Astrocyte (in vitro differentiated cells and primary cell): ENCODE data around the gene STX3. TPM values are rescaled to one million over a fixed set of nuclear protein-coding genes. Genes with fewer than 3 reads are reported as not detected.

Source experiments
- DNase-seq: peaks from one replicate; pipeline ENCODE4 v3.0.0-alpha.2; 2010; ENCODE audit warnings: low read depth
- FAIRE-seq: peaks from 2 replicates; lab custom pipeline; 2011; peaks lifted over from hg19 to GRCh38; lab: Jason Lieb, UNC
- H2AFZ ChIP-seq: 2 replicates; pipeline ENCODE4 v1.6.0; 2012; ENCODE audit warnings: low read depth, low read length, inconsistent platforms
- H3K27ac ChIP-seq: 2 replicates; pipeline ENCODE4 v1.5.1; 2011; ENCODE audit warnings: low read depth, low read length, inconsistent platforms
- H3K27me3 ChIP-seq: 2 replicates; pipeline ENCODE4 v1.6.0; 2011; ENCODE audit warnings: low read length, inconsistent platforms; ENCODE audit not compliant: insufficient read depth
- H3K36me3 ChIP-seq: 2 replicates; pipeline ENCODE4 v1.5.1; 2011; ENCODE audit warnings: low read length, inconsistent platforms; ENCODE audit not compliant: insufficient read depth
- H3K4me1 ChIP-seq: 2 replicates; pipeline ENCODE4 v1.5.1; 2011; ENCODE audit warnings: low read length, inconsistent platforms; ENCODE audit not compliant: insufficient read depth
- H3K4me2 ChIP-seq: 2 replicates; pipeline ENCODE4 v1.6.0; 2012; ENCODE audit warnings: low read length, inconsistent platforms
- H3K4me3 ChIP-seq: 2 replicates; pipeline ENCODE4 v1.5.1; 2011; ENCODE audit warnings: low read depth, mild to moderate bottlenecking, low read length, inconsistent platforms; ENCODE audit not compliant: insufficient read depth
- H3K79me2 ChIP-seq: 2 replicates; pipeline ENCODE4 v1.6.0; 2012; ENCODE audit warnings: mild to moderate bottlenecking, low read length, inconsistent platforms; ENCODE audit not compliant: insufficient read depth
- H3K9ac ChIP-seq: 2 replicates; pipeline ENCODE4 v1.6.0; 2012; ENCODE audit warnings: mild to moderate bottlenecking, low read length, inconsistent platforms
- H3K9me3 ChIP-seq: 2 replicates; pipeline ENCODE4 v1.5.1; 2012; ENCODE audit warnings: low read depth, mild to moderate bottlenecking, low read length, inconsistent platforms; ENCODE audit not compliant: insufficient read depth
- H4K20me1 ChIP-seq: 2 replicates; pipeline ENCODE4 v1.6.0; 2012; ENCODE audit warnings: low read length, inconsistent platforms; ENCODE audit not compliant: insufficient read depth
- H3K27ac Mint-ChIP-seq: one replicate; pipeline ENCODE4 v1.8.0; 2021; ENCODE audit warnings: mild to moderate bottlenecking, mixed read lengths; ENCODE audit not compliant: unreplicated experiment
- H3K27me3 Mint-ChIP-seq: one replicate; pipeline ENCODE4 v1.8.0; 2021; ENCODE audit warnings: low read depth, mixed read lengths; ENCODE audit not compliant: unreplicated experiment
- H3K36me3 Mint-ChIP-seq: one replicate; pipeline ENCODE4 v1.8.0; 2021; ENCODE audit warnings: low read depth, mixed read lengths; ENCODE audit not compliant: unreplicated experiment
- H3K4me1 Mint-ChIP-seq: one replicate; pipeline ENCODE4 v1.8.0; 2021; ENCODE audit warnings: low read depth, mixed read lengths; ENCODE audit not compliant: unreplicated experiment
- H3K4me3 Mint-ChIP-seq: one replicate; pipeline ENCODE4 v1.8.0; 2021; ENCODE audit warnings: mild to moderate bottlenecking, moderate library complexity, mixed read lengths; ENCODE audit not compliant: unreplicated experiment
- H3K9me3 Mint-ChIP-seq: one replicate; pipeline ENCODE4 v1.8.0; 2021; ENCODE audit warnings: mild to moderate bottlenecking, mixed read lengths; ENCODE audit not compliant: unreplicated experiment
- CTCF ChIP-seq: IDR thresholded peaks from 2 replicates; pipeline ENCODE4 v1.5.1; 2011; ENCODE audit warnings: low read depth, mild to moderate bottlenecking, inconsistent platforms, low read length, moderate library complexity; ENCODE audit not compliant: insufficient read depth
- EZH2 ChIP-seq: IDR thresholded peaks from 2 replicates; pipeline ENCODE4 v1.6.1; 2012; ENCODE audit warnings: mild to moderate bottlenecking, low read length, inconsistent platforms; ENCODE audit not compliant: insufficient read depth
- total RNA-seq: library from RNA; stranded (reverse); gene quantifications from 2 replicates; pipeline ENCODE4 v1.2.1, GENCODE V29; 2021

The STX3 gene
- total RNA-seq, 1 donor from 2014 or later = 61.2 TPM

GRCh38 chr11:59770319-59770718, 15.1 kb downstream of the STX3 start:
- no peaks in the 10 kb centered on the region for H3K4me1 ChIP-seq
- TF ChIP-seq EZH2 (no peak), CTCF (no peak)
- DNase-seq = no peak
- H3K9ac ChIP-seq = no peak overlapping the region
- H3K27me3 Mint-ChIP-seq = no peaks in the 10 kb centered on the region
- H3K27ac ChIP-seq = no peak overlapping the region
- H3K79me2 ChIP-seq = peaks cover 32% of the 10 kb centered on the region
- H3K36me3 Mint-ChIP-seq = peaks cover 5% of the 10 kb centered on the region
- peaks cover 24% of the 10 kb centered on the region for H3K4me1 Mint-ChIP-seq
- no peak for FAIRE-seq
- H2AFZ ChIP-seq = no peak overlapping the region
- H3K4me2 ChIP-seq = no peak overlapping the region
- H3K27ac Mint-ChIP-seq = peak overlapping the region; percentile 55
- H3K27me3 ChIP-seq = no peaks in the 10 kb centered on the region
- H3K4me3 ChIP-seq = no peak overlapping the region
- H3K36me3 ChIP-seq = peaks cover 2% of the 10 kb centered on the region
- H3K4me3 Mint-ChIP-seq = no peak overlapping the region
- H3K9me3 Mint-ChIP-seq = no peaks in the 10 kb centered on the region
- peaks cover 73% of the 10 kb centered on the region for H4K20me1 ChIP-seq
- no peaks in the 10 kb centered on the region for H3K9me3 ChIP-seq

- Histone ChIP-seq H3K27ac (no peak overlapping the region), H3K4me3 (no peak overlapping the region), H3K4me1 (peaks cover under 1% of the 10 kb centered on the region), H2AFZ (no peak overlapping the region), H3K9me3 (no peaks in the 10 kb centered on the region), H3K27me3 (no peaks in the 10 kb centered on the region), H3K9ac (no peak overlapping the region), H3K79me2 (peaks cover 32% of the 10 kb centered on the region), H3K36me3 (peaks cover 2% of the 10 kb centered on the region), H4K20me1 (peaks cover 68% of the 10 kb centered on the region), H3K4me2 (no peak overlapping the region)
- Mint-ChIP-seq H3K4me1 (peaks cover 27% of the 10 kb centered on the region), H3K4me3 (no peak overlapping the region), H3K36me3 (peaks cover 9% of the 10 kb centered on the region), H3K9me3 (no peaks in the 10 kb centered on the region), H3K27ac (peak overlapping the region; percentile 55), H3K27me3 (no peaks in the 10 kb centered on the region)
- TF ChIP-seq EZH2 (no peak), CTCF (no peak)
- no peak for DNase-seq
- no peak for FAIRE-seq
Measured at GRCh38 chr11:59770869-59771268, 15.7 kb downstream of the STX3 start.

- peaks cover 2% of the 10 kb centered on the region for H3K36me3 ChIP-seq
- no peak for FAIRE-seq
- no peak for TF ChIP-seq CTCF
- TF ChIP-seq EZH2 = no peak
- no peaks in the 10 kb centered on the region for H3K27me3 Mint-ChIP-seq
- H3K27ac Mint-ChIP-seq = no peak overlapping the region
- peaks cover 60% of the 10 kb centered on the region for H4K20me1 ChIP-seq
- H3K4me3 Mint-ChIP-seq = no peak overlapping the region
- DNase-seq = no peak
- H3K4me1 ChIP-seq = peaks cover 8% of the 10 kb centered on the region
- H3K79me2 ChIP-seq = peaks cover 30% of the 10 kb centered on the region
- H3K9me3 ChIP-seq = no peaks in the 10 kb centered on the region
- H3K4me1 Mint-ChIP-seq = peaks cover 32% of the 10 kb centered on the region
- no peak overlapping the region for H2AFZ ChIP-seq
- no peak overlapping the region for H3K27ac ChIP-seq
- no peak overlapping the region for H3K4me3 ChIP-seq
- H3K9ac ChIP-seq = no peak overlapping the region
- no peak overlapping the region for H3K4me2 ChIP-seq
- H3K36me3 Mint-ChIP-seq = peaks cover 9% of the 10 kb centered on the region
- H3K9me3 Mint-ChIP-seq = no peaks in the 10 kb centered on the region
- no peaks in the 10 kb centered on the region for H3K27me3 ChIP-seq
Measured at GRCh38 chr11:59771605-59772004, 16.4 kb downstream of the STX3 start.
